Measurements from ENCODE around the gene LRRC14B. TPM values are rescaled to one million over a fixed set of nuclear protein-coding genes. Genes with fewer than 3 reads are reported as not detected.

LRRC14B gene
- total RNA-seq, 2 donors from 2014 or later: not detected

DNA sequence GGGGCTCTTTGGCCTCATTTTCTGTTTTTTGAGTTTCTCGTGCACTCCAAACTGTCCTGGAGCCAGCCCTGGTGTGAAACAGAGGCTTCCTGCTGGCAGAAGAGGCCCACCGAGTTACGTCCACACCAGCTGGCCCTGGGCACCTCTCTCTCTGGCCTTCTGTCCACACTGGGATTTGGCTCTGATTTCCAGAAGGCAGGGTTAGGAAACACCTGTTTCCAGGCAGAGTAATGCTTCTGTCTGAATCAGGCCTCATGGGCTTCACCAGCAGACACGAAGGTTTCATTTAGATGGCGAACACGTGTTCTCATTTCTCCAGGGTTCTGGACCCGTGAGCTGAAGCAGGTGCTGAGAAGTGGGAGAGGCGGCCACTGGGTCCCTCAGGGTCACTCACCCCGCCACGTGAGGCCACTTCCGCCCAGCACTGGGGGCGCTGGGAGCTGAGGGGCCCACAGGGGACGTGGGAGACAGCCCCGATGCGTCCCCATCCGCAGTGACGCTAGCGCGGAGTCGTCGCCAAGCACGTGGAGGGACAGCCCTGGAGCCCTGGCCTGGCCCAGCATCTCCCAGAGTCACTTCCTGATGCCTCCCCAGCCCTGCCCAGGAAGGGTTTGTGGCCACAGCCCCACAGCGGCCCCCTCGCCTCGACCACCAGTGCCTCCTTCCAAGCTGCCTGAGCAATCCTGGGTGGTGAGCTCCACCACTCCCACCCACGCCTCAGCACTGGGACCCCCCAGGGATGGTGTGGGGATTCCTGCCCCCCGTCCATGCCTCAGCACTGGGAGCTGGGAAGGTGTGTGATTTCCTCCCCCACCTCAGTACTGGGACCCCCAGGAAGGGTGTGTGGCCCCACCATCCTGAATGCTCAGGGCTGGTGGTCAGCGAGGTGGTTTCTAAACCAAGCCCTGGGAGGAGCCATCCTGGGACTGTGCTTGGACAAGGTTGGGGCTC lies 4.9 kb upstream of the LRRC14B start:
- Mint-ChIP-seq H3K27me3 (ENCODE audit: insufficient read depth) (peaks cover 4% of the 10 kb centered on the region), H3K9me3 (no peaks in the 10 kb centered on the region), H3K4me3 (no peak overlapping the region), H3K36me3 (ENCODE audit: low read depth) (peaks cover 1% of the 10 kb centered on the region), H3K4me1 (peaks cover 7% of the 10 kb centered on the region), H3K27ac (no peak overlapping the region)
- H3K27ac ChIP-seq (ENCODE audit: low read depth, low read length): no peak overlapping the region
- no peaks in the 10 kb centered on the region for H3K9me3 ChIP-seq (ENCODE audit: control insufficient read depth, low read length)
- H3K36me3 ChIP-seq (ENCODE audit: control insufficient read depth, insufficient read depth, low read length): no peaks in the 10 kb centered on the region
- no peak overlapping the region for H3K4me3 ChIP-seq (ENCODE audit: low read length)
- TF ChIP-seq, protein P1, sequence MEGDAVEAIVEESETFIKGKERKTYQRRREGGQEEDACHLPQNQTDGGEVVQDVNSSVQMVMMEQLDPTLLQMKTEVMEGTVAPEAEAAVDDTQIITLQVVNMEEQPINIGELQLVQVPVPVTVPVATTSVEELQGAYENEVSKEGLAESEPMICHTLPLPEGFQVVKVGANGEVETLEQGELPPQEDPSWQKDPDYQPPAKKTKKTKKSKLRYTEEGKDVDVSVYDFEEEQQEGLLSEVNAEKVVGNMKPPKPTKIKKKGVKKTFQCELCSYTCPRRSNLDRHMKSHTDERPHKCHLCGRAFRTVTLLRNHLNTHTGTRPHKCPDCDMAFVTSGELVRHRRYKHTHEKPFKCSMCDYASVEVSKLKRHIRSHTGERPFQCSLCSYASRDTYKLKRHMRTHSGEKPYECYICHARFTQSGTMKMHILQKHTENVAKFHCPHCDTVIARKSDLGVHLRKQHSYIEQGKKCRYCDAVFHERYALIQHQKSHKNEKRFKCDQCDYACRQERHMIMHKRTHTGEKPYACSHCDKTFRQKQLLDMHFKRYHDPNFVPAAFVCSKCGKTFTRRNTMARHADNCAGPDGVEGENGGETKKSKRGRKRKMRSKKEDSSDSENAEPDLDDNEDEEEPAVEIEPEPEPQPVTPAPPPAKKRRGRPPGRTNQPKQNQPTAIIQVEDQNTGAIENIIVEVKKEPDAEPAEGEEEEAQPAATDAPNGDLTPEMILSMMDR (conservative IDR thresholded peaks at IDR 0.05): no peak
- H3K4me1 ChIP-seq (ENCODE audit: control insufficient read depth, insufficient read depth, low read length): no peaks in the 10 kb centered on the region
- no peak for DNase-seq
- 91 to 96% methylated on average over 14 to 28 of the region's 28 CpGs for WGBS, 2 experiments (ENCODE audit: insufficient coverage in 1 of 2, insufficient read length in 1 of 2)
- H3K27me3 ChIP-seq (ENCODE audit: control insufficient read depth, insufficient read depth, low read length, poor library complexity, severe bottlenecking): no peaks in the 10 kb centered on the region
- no peak overlapping the region for H3K9ac ChIP-seq (ENCODE audit: extremely low read depth, low read length, poor library complexity, severe bottlenecking)

DNA sequence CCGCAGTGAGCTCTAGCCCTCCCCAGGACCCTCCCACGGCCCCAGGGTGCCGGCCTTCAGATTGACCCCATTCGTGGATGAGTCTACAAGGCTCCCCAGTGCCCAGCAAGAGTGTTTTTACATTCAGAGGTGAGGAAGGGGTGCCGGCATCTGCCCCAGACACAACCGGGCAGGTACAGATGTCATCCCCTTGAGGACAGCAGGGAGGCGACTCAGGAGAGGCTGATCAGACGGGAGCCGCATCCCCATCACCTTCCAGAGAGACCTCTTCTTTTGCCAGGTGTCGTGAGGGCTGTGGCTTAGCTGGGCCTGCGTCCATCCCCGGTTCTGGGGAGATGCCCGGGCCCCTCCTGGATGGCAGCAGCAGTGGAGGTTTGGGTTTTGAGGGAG lies 4.3 kb upstream of the LRRC14B start:
- Mint-ChIP-seq H3K27me3 (ENCODE audit: insufficient read depth) (peaks cover 4% of the 10 kb centered on the region), H3K4me3 (no peak overlapping the region), H3K27ac (no peak overlapping the region), H3K4me1 (peaks cover 7% of the 10 kb centered on the region), H3K36me3 (ENCODE audit: low read depth) (peaks cover 1% of the 10 kb centered on the region), H3K9me3 (no peaks in the 10 kb centered on the region)
- Histone ChIP-seq H3K9me3 (ENCODE audit: control insufficient read depth, low read length) (no peaks in the 10 kb centered on the region), H3K4me3 (ENCODE audit: low read length) (no peak overlapping the region), H3K27me3 (ENCODE audit: control insufficient read depth, insufficient read depth, low read length, poor library complexity, severe bottlenecking) (no peaks in the 10 kb centered on the region), H3K9ac (ENCODE audit: extremely low read depth, low read length, poor library complexity, severe bottlenecking) (no peak overlapping the region), H3K36me3 (ENCODE audit: control insufficient read depth, insufficient read depth, low read length) (no peaks in the 10 kb centered on the region), H3K27ac (ENCODE audit: low read depth, low read length) (no peak overlapping the region), H3K4me1 (ENCODE audit: control insufficient read depth, insufficient read depth, low read length) (no peaks in the 10 kb centered on the region)
- TF ChIP-seq, protein P1 (conservative IDR thresholded peaks at IDR 0.05): no peak
- no peak for DNase-seq
- 60 to 87% methylated on average over 2 to 13 of the region's 13 CpGs for WGBS, 2 experiments (ENCODE audit: insufficient coverage in 1 of 2, insufficient read length in 1 of 2)

DNA sequence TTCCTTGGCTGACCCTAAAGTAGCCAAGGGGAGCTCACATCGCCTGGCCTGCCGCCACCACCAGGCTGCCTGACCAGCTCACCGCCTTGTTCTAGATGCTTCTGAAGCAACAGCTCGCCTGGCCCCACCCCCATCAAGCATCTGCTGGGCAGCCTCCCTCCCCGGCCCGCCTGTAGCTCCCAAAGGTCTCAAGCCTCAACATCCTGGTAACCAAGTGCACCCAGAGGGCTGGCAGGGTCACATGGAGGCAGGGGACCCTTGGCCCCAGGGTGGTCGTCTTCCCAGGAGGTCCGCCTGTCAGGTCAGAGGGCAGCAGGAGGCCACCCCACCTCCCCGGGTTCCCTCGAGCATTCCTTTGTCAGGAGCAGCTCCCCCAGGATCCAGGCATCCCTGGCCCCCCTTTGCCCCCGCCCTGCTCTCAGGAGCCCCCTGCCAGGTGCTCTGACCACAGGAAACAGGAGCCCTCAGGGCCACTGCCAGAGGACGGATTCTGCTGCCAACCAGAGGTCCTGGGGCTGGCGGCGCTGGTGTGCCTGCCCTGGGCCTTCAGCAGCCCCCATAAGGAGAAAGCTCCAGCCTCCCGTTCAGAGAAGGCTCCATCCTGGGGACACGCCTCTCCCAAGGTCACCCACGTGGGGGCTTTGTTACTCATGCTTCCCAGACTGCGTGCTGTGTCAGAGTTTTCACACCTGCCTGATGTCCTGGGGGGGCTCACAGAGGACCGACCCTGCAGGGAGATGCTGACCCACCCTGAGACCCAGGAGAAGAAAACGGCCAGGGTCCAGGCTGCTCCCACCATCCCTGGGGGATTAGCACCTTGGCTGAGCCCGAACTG lies 3.5 kb upstream of the LRRC14B start:
- Histone ChIP-seq H3K9me3 (ENCODE audit: control insufficient read depth, low read length) (no peaks in the 10 kb centered on the region), H3K36me3 (ENCODE audit: control insufficient read depth, insufficient read depth, low read length) (no peaks in the 10 kb centered on the region), H3K27ac (ENCODE audit: low read depth, low read length) (no peak overlapping the region), H3K9ac (ENCODE audit: extremely low read depth, low read length, poor library complexity, severe bottlenecking) (no peak overlapping the region), H3K27me3 (ENCODE audit: control insufficient read depth, insufficient read depth, low read length, poor library complexity, severe bottlenecking) (no peaks in the 10 kb centered on the region), H3K4me3 (ENCODE audit: low read length) (no peak overlapping the region), H3K4me1 (ENCODE audit: control insufficient read depth, insufficient read depth, low read length) (no peaks in the 10 kb centered on the region)
- DNase-seq: no peak
- H3K4me3 Mint-ChIP-seq: no peak overlapping the region
- peaks cover 7% of the 10 kb centered on the region for H3K4me1 Mint-ChIP-seq
- H3K36me3 Mint-ChIP-seq (ENCODE audit: low read depth): no peaks in the 10 kb centered on the region
- H3K9me3 Mint-ChIP-seq: no peaks in the 10 kb centered on the region
- H3K27ac Mint-ChIP-seq: no peak overlapping the region
- TF ChIP-seq, protein P1 (conservative IDR thresholded peaks at IDR 0.05): no peak
- H3K27me3 Mint-ChIP-seq (ENCODE audit: insufficient read depth): peaks cover 4% of the 10 kb centered on the region
- 58 to 81% methylated on average over 6 to 21 of the region's 21 CpGs for WGBS, 2 experiments (ENCODE audit: insufficient coverage in 1 of 2, insufficient read length in 1 of 2)
